Measurements from ENCODE around the gene RARA.
"Not testable (repeated sequence)": the region's sequence is repeated elsewhere in the genome, so short reads cannot be mapped to it uniquely, and the experiment has no call there.

RARA gene

GRCh38 chr17:40291281-40291664 lies 17.7 kb upstream of the RARA start:
- no peak for DNase-seq (ENCODE audit: low read depth, low spot score)

GRCh38 chr17:40293363-40293762 lies 15.6 kb upstream of the RARA start:
- H3K9ac ChIP-seq (ENCODE audit: insufficient read length), result no peak overlapping the region
- no peak for DNase-seq (ENCODE audit: low read depth, low spot score)
- peaks cover 85% of the 10 kb centered on the region for H3K36me3 ChIP-seq (ENCODE audit: insufficient read depth, low read length)
- no peak overlapping the region for H3K4me3 ChIP-seq
- no peaks in the 10 kb centered on the region for H3K9me3 ChIP-seq (ENCODE audit: low read depth, low read length)
- TF ChIP-seq EZH2 (IDR thresholded peaks at IDR 0.05), result no peak
- TF ChIP-seq POLR2AphosphoS5 (IDR thresholded peaks at IDR 0.05; ENCODE audit: borderline replicate concordance, low read depth, low read length), result no peak
- TF ChIP-seq FOXP2 (optimal IDR thresholded peaks at IDR 0.05; ENCODE audit: control extremely low read depth, extremely low read length, insufficient read depth), result no peak
- H3K27ac ChIP-seq, result no peak overlapping the region

More at GRCh38 chr17:40291281-40291664, 17.7 kb upstream of the RARA start:
- Histone ChIP-seq H3K36me3 (ENCODE audit: insufficient read depth, low read length) (peaks cover 65% of the 10 kb centered on the region), H3K9ac (ENCODE audit: insufficient read length) (no peak overlapping the region), H3K4me3 (no peak overlapping the region), H3K9me3 (ENCODE audit: low read depth, low read length) (no peaks in the 10 kb centered on the region), H3K27ac (no peak overlapping the region)
- TF ChIP-seq POLR2AphosphoS5 (IDR thresholded peaks at IDR 0.05; ENCODE audit: borderline replicate concordance, low read depth, low read length) (no peak), FOXP2 (optimal IDR thresholded peaks at IDR 0.05; ENCODE audit: control extremely low read depth, extremely low read length, insufficient read depth) (no peak), EZH2 (IDR thresholded peaks at IDR 0.05) (no peak)

GRCh38 chr17:40295488-40296436 lies 13.2 kb upstream of the RARA start:
- no peak for TF ChIP-seq FOXP2 (optimal IDR thresholded peaks at IDR 0.05; ENCODE audit: control extremely low read depth, extremely low read length, insufficient read depth)
- no peak for TF ChIP-seq EZH2 (IDR thresholded peaks at IDR 0.05)
- TF ChIP-seq POLR2AphosphoS5 (IDR thresholded peaks at IDR 0.05; ENCODE audit: borderline replicate concordance, low read depth, low read length), result no peak
- peaks cover 91% of the 10 kb centered on the region for H3K36me3 ChIP-seq (ENCODE audit: insufficient read depth, low read length)
- peak overlapping the region; percentile 2; the same call in 1 of the 2 replicates for H3K27ac ChIP-seq
- no peak for DNase-seq (ENCODE audit: low read depth, low spot score)
- no peak overlapping the region for H3K4me3 ChIP-seq
- no peak overlapping the region for H3K9ac ChIP-seq (ENCODE audit: insufficient read length)
- no peaks in the 10 kb centered on the region for H3K9me3 ChIP-seq (ENCODE audit: low read depth, low read length)

GRCh38 chr17:40297511-40297910 lies 11.5 kb upstream of the RARA start:
- H3K36me3 ChIP-seq (ENCODE audit: insufficient read depth, low read length), result peaks cover 95% of the 10 kb centered on the region
- no peak overlapping the region for H3K4me3 ChIP-seq
- DNase-seq (ENCODE audit: low read depth, low spot score), result no peak
- H3K9me3 ChIP-seq (ENCODE audit: low read depth, low read length), result no peaks in the 10 kb centered on the region
- TF ChIP-seq POLR2AphosphoS5 (IDR thresholded peaks at IDR 0.05; ENCODE audit: borderline replicate concordance, low read depth, low read length) (no peak), FOXP2 (optimal IDR thresholded peaks at IDR 0.05; ENCODE audit: control extremely low read depth, extremely low read length, insufficient read depth) (no peak), EZH2 (IDR thresholded peaks at IDR 0.05) (no peak)
- H3K9ac ChIP-seq (ENCODE audit: insufficient read length), result no peak overlapping the region
- 0 out of 2 replicates have a peak overlapping the region, but pooled peaks have one; percentile 47 for H3K27ac ChIP-seq

GRCh38 chr17:40298726-40299125 lies 10.3 kb upstream of the RARA start:
- H3K9ac ChIP-seq (ENCODE audit: insufficient read length), result no peak overlapping the region
- TF ChIP-seq FOXP2 (optimal IDR thresholded peaks at IDR 0.05; ENCODE audit: control extremely low read depth, extremely low read length, insufficient read depth), result no peak

GRCh38 chr17:40299159-40299757 lies 9.7 kb upstream of the RARA start:
- not testable (repeated sequence) for H3K27ac ChIP-seq; DNase-seq (ENCODE audit: low read depth, low spot score); H3K4me3 ChIP-seq; H3K9ac ChIP-seq (ENCODE audit: insufficient read length); H3K9me3 ChIP-seq (ENCODE audit: low read depth, low read length)
- peaks cover 86% of the 10 kb centered on the region for H3K36me3 ChIP-seq (ENCODE audit: insufficient read depth, low read length)

More at GRCh38 chr17:40298726-40299125, 10.3 kb upstream of the RARA start:
- no peak overlapping the region for H3K4me3 ChIP-seq
- no peak overlapping the region for H3K27ac ChIP-seq
- no peaks in the 10 kb centered on the region for H3K9me3 ChIP-seq (ENCODE audit: low read depth, low read length)
- peaks cover 92% of the 10 kb centered on the region for H3K36me3 ChIP-seq (ENCODE audit: insufficient read depth, low read length)
- DNase-seq (ENCODE audit: low read depth, low spot score), result no peak

- Histone ChIP-seq H3K36me3 (ENCODE audit: insufficient read depth, low read length) (peaks cover 66% of the 10 kb centered on the region), H3K9ac (ENCODE audit: insufficient read length) (no peak overlapping the region), H3K27ac (peak overlapping the region; percentile 83; the same call in 1 of the 2 replicates), H3K4me3 (no peak overlapping the region), H3K9me3 (ENCODE audit: low read depth, low read length) (no peaks in the 10 kb centered on the region)
- no peak for DNase-seq (ENCODE audit: low read depth, low spot score)
- no peak for TF ChIP-seq EZH2 (IDR thresholded peaks at IDR 0.05)
- TF ChIP-seq POLR2AphosphoS5 (IDR thresholded peaks at IDR 0.05; ENCODE audit: borderline replicate concordance, low read depth, low read length), result no peak
- TF ChIP-seq FOXP2 (optimal IDR thresholded peaks at IDR 0.05; ENCODE audit: control extremely low read depth, extremely low read length, insufficient read depth), result no peak
Measured at GRCh38 chr17:40301315-40301714, 7.7 kb upstream of the RARA start.

GRCh38 chr17:40303009-40303657 lies 5.8 kb upstream of the RARA start:
- no peak overlapping the region for H3K4me3 ChIP-seq
- DNase-seq (ENCODE audit: low read depth, low spot score), result peak; percentile 65
- TF ChIP-seq EZH2 (IDR thresholded peaks at IDR 0.05) (no peak), POLR2AphosphoS5 (IDR thresholded peaks at IDR 0.05; ENCODE audit: borderline replicate concordance, low read depth, low read length) (no peak), FOXP2 (optimal IDR thresholded peaks at IDR 0.05; ENCODE audit: control extremely low read depth, extremely low read length, insufficient read depth) (no peak)
- H3K36me3 ChIP-seq (ENCODE audit: insufficient read depth, low read length), result peaks cover 48% of the 10 kb centered on the region
- H3K9me3 ChIP-seq (ENCODE audit: low read depth, low read length), result no peaks in the 10 kb centered on the region
- peak overlapping the region; percentile 44 for H3K9ac ChIP-seq (ENCODE audit: insufficient read length)
- peak overlapping the region; percentile 83 for H3K27ac ChIP-seq
